Astrocyte of the cerebellum (primary cell): ENCODE measurements around the gene ZNF529.
A peak's percentile ranks its signal among the peaks of the same experiment; 100 is the strongest.

Source experiments
- DNase-seq: peaks from one replicate; pipeline ENCODE4 v3.0.0-alpha.2; 2011; ENCODE audit warnings: low read depth
- H3K4me3 ChIP-seq: 2 replicates; pipeline ENCODE4 v1.5.1; 2011; ENCODE audit warnings: mild to moderate bottlenecking, low read depth, low read length, moderate library complexity
- CTCF ChIP-seq: IDR thresholded peaks from 2 replicates; pipeline ENCODE4 v1.5.1; 2012; ENCODE audit warnings: low read length, low read depth, moderate library complexity, mild to moderate bottlenecking; ENCODE audit errors: missing control alignments
- in situ Hi-C: cut with HindIII; loops from 2 replicates; pipeline ENCODE4 v1.10.0; 2017; ENCODE audit warnings: low sequenced_read_pairs

ZNF529 gene

GRCh38 chr19:36577271-36577996 is 4.3 kb upstream of the ZNF529 start:
- DNase-seq = no peak
- no peak overlapping the region for H3K4me3 ChIP-seq
- no peak for TF ChIP-seq CTCF
- in situ Hi-C loops = no loop called here

GRCh38 chr19:36574741-36575140 is 1.6 kb upstream of the ZNF529 start:
- in situ Hi-C loops = no loop called here
- DNase-seq = no peak
- no peak for TF ChIP-seq CTCF
- H3K4me3 ChIP-seq = no peak overlapping the region

GRCh38 chr19:36573895-36574720 is 1.0 kb upstream of the ZNF529 start:
- in situ Hi-C loops = no loop called here
- H3K4me3 ChIP-seq = peak overlapping the region; percentile 95
- no peak for DNase-seq
- TF ChIP-seq CTCF = no peak

- DNase-seq = no peak
- in situ Hi-C loops = no loop called here
- no peak for TF ChIP-seq CTCF
- peak overlapping the region; percentile 95 for H3K4me3 ChIP-seq
Measured at GRCh38 chr19:36572593-36573019, 486 bp downstream of the ZNF529 start.

- no peak for TF ChIP-seq CTCF
- in situ Hi-C loops = no loop called here
- no peak for DNase-seq
- no peak overlapping the region for H3K4me3 ChIP-seq
Measured at GRCh38 chr19:36564391-36564790, 8.7 kb downstream of the ZNF529 start.

- no peak for TF ChIP-seq CTCF
- DNase-seq = no peak
Measured at GRCh38 chr19:36547001-36547732, 25.9 kb downstream of the ZNF529 start.

More at GRCh38 chr19:36547001-36547732, 25.9 kb downstream of the ZNF529 start:
- in situ Hi-C loops = no loop called here
- H3K4me3 ChIP-seq = no peak overlapping the region
